HPDE6-E6E7 (cell line): Measurements from ENCODE around the gene LSR.

ENCODE experiments used
- DNase-seq: peaks from one replicate; pipeline ENCODE4 v3.0.0; 2011; ENCODE audit warnings: missing footprints; ENCODE audit errors: extremely low spot score

Gene LSR

DNA sequence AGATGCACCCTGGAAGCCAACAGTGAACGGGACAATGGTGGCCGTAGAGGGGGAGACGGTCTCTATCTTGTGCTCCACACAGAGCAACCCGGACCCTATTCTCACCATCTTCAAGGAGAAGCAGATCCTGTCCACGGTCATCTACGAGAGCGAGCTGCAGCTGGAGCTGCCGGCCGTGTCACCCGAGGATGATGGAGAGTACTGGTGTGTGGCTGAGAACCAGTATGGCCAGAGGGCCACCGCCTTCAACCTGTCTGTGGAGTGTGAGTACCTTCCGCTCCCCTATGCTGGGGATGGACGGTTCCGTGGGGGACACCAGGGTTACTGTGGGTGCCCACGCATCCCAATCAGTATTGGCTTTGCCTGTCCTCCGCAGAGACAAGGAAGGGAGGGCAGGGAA lies 53.6 kb downstream of the LSR start:
- DNase-seq, result no peak

- DNase-seq, result no peak
Measured at GRCh38 chr19:35303357-35303915, 54.6 kb downstream of the LSR start.

DNA sequence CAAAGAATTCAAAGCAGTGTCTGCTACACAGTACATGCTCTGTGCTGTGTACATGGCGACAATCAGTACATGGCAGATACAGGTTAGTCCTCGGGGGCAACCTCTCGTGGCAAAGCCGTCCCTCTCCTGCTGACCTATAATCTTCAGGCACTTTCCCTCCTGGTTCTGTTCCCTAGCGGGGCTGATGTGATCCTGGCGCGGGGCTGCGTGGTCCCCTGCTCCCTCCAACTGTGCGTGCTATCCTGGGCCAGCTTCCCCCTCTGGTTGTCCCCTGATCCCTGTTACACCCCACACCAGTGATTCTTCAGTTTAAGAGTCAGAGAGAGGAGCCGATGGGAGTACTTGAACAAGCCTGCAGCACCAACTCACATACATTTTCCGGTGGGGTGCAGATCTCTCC lies 55.2 kb downstream of the LSR start:
- DNase-seq, result no peak

DNA sequence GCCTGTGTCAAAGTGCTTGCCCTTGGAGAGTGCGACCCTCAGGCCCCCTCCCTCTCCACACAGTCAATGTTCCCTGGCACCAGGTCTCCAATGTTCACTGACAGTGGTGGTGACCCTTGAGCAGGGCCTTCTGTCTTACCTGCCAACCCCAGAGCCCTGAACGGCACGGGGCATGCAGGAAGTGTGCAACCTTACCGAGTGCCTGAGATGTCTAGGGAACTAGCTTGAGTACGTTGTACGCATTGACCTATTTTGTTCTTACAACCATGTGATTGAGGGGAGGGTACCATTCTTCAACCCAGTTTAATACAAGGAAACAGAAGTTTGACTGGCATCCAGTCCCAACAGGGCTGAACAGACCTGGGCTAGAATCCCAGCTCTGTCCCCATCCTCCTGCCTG lies 56.4 kb downstream of the LSR start:
- no peak for DNase-seq

- no peak for DNase-seq
Measured at GRCh38 chr19:35306473-35307246, 57.9 kb downstream of the LSR start.

- no peak for DNase-seq
Measured at GRCh38 chr19:35307931-35308330, 59.1 kb downstream of the LSR start.

- no peak for DNase-seq
Measured at GRCh38 chr19:35308910-35309309, 60.1 kb downstream of the LSR start.

DNA sequence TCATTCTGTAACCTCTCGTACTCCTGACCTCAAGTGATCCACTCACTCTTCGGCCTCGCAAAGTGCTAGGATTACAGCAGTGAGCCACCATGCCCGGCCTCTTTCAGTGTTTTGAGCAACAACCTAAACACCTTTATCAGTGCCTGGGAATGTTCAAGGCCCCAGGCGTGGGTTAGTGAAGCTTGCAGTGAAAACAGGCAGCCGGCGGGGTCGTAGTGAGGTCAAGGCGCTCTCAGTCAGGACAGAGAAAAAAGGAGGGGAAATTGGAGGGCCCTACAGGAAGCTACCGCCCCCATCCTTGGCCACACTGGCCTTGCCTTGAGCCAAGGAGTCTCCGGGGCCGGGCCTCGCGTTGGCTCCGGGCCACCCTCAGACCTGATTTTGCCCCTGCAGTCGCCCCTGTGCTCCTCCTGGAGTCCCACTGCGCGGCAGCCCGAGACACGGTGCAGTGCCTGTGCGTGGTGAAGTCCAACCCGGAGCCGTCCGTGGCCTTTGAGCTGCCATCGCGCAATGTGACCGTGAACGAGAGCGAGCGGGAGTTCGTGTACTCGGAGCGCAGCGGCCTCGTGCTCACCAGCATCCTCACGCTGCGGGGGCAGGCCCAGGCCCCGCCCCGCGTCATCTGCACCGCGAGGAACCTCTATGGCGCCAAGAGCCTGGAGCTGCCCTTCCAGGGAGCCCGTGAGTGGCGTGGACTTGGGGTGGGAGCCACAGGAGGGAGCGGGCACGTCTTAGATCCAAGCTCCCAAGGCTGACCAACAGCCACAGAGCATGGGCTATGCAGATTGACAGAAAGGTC lies 60.9 kb downstream of the LSR start:
- DNase-seq, result no peak

- no peak for DNase-seq
Measured at GRCh38 chr19:35310331-35310730, 61.5 kb downstream of the LSR start.

DNA sequence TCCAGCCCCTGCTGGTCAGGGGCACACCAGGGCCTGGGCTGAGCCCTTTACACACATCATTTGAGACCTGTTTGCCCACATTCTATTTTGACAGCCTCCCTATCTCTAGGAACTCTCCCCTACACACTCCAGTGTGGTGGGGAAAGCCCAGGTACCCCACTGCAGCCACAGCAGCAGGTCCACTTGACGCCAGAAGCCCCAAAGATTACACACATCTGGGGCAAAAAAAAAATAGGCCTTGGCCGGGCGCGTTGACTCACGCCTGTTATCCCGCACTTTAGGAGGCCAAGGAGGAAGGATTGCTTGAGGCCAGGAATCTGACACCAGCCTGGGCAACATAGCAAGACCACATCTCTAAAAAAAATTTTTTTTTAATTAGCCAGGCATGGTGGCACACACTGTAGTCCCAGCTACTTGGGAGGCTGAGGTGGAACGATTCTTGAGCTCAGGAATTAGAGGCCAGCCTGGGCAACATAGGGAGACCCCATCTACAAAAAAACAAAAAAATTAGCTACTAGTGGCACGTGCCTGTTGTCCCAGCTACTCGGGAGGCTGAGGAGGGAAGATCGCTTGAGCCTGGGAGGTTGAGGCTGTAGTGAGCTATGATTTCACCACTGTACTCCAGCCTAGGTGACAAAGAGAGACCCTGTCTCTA lies 62.1 kb downstream of the LSR start:
- DNase-seq, result no peak

GRCh38 chr19:35311901-35312665 lies 63.3 kb downstream of the LSR start:
- no peak for DNase-seq

- no peak for DNase-seq
Measured at GRCh38 chr19:35313587-35313986, 64.8 kb downstream of the LSR start.

DNA sequence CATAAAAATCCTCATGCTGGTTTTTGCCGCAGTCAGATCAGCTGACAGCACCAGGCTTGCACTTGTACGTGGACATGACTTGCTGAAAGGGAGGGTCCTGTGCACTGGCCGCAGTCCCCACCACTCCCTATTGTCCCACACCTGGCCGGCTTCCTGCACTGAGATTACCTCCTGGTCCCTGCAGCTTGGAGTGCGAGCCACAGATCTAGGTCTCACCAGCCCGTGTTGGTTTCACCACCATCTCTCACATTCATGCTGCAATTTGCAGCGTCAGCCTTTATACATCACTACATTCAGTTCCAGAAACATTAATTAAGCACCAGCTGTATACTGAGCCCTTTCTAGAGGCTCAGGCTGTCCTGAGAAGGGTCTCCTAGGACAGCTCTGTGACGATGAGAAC lies 65.2 kb downstream of the LSR start:
- no peak for DNase-seq

DNA sequence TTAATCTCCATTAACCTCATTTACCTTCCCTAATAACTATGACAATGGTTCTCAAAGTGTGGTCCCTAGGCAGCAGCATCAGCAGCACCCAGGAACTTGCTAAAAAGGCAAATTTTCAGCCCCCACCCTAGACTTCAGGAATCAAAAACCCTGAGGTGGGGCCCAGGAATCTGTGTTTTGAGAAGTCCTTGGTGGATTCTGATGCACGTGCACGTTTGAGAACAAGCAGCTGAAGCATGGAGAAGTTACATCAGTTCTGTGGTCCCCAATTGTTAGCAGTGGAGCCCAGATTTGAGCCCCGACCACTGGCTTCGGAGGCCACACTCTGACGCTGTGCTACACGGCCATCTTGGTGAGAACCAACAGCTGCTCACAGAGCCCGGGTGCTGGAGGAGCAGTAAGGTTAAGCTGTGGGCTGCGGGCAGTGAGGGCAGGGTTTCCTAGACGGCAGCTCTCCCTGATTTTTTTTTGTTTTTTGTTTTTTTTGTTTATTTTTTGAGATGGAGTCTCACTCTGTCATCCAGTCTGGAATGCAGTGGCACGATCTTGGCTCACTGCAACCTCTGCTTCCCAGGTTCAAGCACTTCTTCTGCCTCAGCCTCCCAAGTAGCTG lies 66.2 kb downstream of the LSR start:
- no peak for DNase-seq

DNA sequence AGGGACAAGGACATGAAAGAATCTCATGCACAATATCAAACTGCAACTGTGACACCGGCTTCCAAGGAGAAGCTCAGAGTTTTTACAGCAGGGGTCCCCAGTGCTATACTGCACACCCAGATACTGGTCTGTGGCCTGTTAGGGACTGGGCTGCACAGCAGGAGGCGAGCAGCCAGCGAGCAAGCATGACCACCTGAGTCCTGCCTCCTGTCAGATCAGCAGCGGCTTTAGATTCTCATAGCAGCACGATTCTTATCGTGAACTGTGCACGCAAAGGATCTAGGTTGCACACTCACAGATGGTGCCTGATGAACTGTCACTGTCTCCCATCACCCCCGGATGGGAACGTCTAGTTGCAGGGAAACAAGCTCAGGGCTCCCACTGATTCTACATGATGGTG lies 67.1 kb downstream of the LSR start:
- no peak for DNase-seq

GRCh38 chr19:35316560-35316959 lies 67.8 kb downstream of the LSR start:
- DNase-seq, result no peak
